ENCODE data around the gene SHANK1.
A peak's percentile ranks its signal among the peaks of the same experiment; 100 is the strongest.

Gene SHANK1

DNA sequence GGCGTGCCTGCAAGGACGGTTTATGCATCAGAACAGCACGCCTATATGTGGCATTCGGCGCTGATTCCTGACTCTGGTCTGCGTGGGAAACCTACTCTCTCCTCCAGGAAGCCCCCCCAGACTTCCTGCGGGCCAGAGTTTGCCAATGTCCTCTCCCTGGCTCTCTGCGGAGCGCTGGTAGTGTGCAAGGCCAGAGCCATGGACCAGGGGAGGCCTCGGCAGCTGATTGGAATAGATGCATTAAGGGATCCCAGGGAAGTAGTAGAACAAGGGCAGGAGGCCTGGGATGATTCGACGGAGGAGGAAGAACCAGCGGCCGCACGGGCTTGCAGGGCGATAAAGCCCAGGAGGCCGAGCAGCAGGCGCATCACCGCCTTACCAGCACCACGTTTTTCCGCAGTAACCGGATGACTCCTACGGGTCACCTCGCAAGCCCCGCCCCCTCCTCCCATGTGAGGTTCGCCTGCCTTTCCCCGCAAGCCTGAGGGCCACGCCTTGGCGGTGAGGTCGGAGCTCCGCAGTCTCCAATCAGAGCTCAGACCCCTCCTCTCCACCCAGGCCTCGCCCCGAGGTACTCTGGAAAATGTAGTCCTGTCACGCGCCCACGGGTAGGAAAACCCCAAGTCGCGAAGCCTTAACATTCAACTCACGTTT, 8.6 kb upstream of the SHANK1 start:
- DNase-seq (ENCODE audit: low read depth in 3 of 3), result peak; percentile 44 to 88 (median 75)

DNA sequence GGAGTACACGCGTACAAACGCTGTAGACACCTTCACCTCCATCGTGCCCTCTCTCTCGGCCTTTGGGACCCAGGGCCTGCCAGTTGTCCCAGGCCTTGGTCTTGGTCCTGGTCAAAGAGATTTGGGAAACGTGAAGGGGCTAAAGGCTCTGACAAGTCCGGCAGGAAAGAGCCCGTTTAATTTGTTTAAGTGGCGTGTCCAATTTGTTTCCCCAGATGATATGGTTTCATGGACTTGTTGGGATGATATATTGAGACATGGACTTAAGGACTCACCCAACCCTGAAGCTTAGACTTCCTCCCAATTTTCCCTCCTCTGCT, 6.3 kb upstream of the SHANK1 start:
- no peak for DNase-seq (ENCODE audit: low read depth in 3 of 3)

DNA sequence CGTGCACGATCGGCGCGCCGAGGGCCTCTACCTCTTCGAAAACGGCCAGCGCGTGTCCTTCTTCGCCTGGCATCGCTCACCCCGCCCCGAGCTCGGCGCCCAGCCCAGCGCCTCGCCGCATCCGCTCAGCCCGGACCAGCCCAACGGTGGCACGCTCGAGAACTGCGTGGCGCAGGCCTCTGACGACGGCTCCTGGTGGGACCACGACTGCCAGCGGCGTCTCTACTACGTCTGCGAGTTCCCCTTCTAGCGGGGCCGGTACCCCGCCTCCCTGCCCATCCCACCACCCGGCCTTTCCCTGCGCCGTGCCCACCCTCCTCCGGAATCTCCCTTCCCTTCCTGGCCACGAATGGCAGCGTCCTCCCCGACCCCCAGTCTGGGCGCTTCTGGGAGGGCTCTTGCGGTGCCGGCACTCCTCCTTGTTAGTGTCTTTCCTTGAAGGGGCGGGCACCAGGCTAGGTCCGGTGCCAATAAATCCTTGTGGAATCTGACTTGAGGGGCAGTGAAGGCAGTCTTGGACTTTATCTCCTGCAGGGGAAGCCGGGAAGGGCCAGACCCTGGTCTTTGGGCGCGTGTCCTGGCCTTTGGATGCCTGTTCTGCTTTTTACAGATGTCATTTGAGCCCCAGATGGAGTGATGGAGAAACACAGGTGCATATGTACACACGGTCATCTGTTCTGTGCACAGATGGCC, 5.8 kb upstream of the SHANK1 start:
- no peak for DNase-seq (ENCODE audit: low read depth in 3 of 3)

DNA sequence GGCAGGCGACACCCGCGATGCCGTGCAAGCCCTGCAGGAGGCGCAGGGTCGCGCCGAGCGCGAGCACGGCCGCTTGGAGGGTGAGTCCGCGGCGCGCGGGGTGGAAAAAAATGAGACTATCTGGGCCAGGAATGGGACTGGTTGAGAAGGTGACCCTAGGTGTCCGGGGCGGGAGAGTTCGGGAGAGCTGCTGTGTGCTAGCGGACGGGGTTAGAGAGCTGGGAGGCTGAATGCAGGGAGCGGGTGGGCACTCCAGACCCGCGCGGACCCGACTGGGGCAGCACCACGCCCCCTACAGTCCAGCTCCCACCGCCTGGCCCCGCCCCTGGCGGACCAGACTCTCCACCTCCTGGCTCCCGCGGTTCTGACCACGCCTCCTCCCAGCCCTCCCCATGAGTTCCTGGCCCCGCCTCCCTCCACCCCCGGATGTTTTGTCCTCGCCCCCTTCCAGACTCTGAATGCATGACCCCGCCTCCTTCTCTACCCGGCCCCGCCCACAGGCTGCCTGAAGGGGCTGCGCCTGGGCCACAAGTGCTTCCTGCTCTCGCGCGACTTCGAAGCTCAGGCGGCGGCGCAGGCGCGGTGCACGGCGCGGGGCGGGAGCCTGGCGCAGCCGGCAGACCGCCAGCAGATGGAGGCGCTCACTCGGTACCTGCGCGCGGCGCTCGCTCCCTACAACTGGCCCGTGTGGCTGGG, 5.1 kb upstream of the SHANK1 start:
- peak; percentile 88 to 97 (median 97) for DNase-seq (ENCODE audit: low read depth in 3 of 3)

DNA sequence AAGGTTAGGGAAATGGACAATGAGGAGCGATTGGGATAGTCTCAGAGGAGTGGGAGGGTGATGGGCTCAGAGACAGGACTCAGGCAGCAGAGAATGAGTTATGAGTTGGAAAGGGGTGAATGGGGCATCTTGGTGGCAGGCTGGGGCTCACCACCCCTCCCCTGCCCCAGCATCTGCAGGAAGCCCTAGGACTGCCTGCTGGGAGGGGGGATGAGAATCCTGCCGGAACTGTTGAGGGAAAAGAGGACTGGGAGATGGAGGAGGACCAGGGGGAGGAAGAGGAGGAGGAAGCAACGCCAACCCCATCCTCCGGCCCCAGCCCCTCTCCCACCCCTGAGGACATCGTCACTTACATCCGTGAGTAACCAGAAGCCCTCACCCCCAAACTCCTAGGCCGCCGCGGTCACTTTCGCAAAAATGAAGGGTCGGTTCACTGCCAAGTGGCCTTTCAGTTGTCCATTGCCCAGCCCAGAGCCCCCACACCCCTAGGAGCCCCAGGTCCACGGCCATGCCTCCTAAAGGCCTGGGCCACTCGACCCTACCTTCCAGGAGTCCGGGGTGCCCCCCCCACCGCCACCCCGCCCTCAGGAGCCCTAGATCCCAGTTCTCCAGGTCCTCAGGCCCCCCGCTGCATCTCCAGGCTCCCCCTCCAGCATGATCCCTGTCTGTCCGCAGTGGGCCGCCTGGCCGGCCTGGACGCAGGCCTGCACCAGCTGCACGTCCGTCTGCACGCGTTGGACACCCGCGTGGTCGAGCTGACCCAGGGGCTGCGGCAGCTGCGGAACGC, 4.3 kb upstream of the SHANK1 start:
- no peak for DNase-seq (ENCODE audit: low read depth in 3 of 3)

DNA sequence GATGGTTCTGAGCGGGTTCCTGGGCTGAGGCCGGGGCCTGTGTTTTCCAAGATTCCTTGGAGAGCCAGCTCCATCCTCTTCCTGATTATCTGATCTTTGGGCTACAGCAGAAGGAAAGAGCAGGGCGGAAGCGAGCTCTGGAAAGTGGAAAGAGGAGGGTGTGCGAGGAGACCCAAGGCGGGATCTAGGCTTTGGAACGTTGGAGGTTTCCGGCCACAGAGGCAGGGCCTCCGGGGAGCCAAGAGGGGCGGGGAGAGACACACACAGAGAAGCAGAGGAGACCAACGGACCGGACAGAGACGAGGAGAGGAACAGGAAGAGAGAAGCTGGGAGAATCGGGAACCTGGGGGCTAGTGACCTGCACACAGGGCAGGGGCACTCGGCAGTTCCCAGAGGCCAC, 3.5 kb upstream of the SHANK1 start, which contains the start of gene CLEC11A:
CLEC11A (plus strand) TSS at position 296 of the 400 bp plus-strand sequence. CDS start 162 bp downstream, outside the sequence.
- no peak for DNase-seq (ENCODE audit: low read depth in 3 of 3)

DNA sequence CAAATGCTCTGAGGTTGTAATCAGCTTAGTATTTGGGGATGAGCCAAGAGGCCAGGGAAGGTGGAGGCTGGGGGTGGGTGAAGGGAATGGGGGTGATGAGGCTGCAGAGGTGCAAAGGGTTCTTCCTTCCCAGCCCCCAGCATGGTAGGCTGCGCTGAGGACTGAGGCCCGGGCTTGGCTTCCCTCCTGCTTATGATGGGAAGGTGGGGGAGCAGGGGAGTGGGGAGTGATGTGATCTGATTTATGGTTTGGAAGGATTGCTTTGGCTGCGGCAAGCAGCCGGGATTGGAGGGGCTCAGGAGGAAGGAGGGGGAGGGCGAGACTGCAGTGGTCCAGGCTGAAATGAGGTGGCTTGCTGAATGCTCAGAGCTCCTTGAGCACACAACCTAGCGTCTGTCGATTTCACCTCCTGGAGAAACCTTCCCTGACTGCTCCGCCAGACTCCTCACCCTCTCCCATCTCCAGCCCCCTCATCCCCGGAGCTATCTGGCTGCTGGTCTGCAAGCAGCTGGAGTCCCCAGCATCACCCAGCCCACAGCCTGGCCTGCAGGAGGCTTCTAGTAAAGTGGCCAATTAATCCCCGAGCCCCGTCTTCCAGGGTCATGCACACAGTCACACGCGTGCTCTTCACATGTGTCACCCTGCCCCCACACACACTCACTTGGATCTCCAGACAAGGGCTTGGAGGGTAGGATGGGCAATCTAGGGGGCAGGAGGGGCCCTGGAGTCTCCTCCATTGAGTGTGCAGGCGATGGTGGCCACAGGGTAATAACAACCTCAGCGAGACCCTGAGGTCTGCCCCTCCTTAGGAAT, 2.8 kb upstream of the SHANK1 start:
- DNase-seq (ENCODE audit: low read depth in 3 of 3), result no peak

DNA sequence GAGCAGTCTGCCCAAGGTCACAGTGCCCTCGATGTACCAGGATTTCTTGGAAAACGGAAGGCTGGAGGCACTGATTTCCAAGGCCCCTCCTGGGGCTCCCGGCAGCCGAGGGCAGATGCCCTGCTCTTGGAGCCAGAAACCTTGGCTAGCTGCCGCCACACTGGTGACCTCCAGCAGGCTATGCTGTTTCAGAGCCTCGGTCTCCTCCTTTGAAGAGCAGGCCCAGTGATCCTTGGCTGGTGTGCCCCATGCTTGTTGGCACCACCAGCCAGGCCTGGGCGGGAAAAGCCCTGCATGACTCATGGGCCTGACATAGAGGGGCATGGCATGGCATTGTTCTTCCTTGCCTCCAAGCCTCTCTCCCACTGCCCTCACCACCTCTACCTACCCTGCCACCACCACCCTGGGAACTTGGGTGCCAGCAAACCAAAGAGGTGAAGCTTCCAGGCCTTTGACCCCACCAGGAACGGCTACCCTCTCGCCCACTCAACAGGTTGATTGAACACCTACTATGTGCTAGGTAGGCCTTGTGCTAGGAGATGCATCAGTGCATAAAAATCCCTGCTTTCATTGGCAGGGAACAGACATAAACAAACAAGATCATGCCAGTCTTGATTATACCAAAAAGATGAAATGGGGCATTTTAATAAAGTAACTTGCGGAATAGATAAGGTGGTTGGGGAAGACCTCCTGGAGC, 2.0 kb upstream of the SHANK1 start:
- DNase-seq (ENCODE audit: low read depth in 3 of 3), result no peak

DNA sequence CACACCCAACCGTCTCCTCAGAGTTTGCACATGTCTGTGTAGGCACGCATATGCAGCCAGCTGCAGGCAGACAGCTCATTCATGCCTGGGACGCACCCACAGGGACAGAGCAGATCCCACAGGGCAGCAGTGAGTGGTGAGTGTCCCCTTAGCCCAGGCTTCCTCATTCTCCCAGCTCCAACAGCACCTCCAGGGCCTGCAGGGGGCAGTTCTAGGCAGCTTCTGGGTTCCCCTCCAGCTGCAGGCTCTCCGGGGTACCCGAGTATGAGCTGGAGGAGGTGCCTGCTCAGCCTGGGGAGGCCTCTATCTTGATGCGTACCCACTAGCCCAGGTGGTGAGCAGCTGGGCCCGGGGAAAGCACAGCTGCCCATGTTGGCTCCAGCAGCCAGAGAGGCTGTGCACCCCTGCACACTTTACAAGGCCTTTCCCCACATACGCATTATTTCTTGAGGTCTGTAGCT, 1.3 kb upstream of the SHANK1 start:
- DNase-seq (ENCODE audit: low read depth in 3 of 3), result no peak

DNA sequence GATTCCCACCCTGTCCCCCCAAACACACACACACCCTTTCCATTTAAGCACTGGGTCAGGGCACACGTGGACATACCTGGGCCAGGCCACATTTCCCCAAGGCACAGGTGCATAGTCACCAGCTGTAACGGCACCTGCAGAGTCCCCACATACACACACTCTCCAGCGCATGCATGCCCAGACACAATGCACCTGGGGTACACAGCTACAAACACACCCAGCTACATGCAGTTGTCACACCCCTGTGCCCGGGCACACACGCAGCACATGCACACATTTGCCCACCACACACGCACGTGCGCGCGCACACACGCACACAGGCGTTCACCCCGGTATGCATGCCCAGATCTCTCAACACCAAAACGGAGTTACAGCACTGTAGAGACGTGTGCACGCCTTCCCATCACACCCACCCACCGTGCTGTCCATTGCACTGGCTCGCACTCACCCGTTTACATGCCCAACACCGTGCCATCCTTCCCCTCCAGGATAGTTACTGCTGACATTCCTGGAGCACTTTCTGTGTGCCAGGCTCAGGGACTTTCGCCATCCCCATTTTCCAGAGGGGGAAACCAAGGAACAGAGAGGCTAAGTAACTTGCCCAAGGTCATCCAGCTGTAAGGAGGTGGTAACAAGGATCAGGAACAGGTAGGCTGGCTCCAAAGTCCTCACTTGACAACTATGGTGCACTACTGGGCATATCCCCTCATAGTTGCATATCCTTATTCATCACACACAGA, 749 bp upstream of the SHANK1 start:
- no peak for DNase-seq (ENCODE audit: low read depth in 3 of 3)

DNA sequence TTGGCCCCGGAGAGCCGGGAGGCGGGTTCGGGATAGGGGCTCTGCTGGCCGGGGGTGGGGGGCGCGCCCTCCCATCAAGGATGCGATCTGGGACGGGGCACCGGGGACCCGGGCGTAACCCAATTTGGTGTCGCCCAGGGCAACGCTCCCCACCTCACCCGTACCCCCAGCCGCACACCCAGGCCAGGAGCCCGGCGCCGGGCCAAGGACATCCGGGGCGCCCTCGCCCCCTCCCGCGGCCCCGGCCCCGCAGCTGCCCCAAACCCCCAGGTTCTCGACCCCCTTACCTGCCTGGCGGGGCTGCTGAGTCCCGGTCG, 525 bp downstream of the SHANK1 start:
- no peak for DNase-seq (ENCODE audit: low read depth in 3 of 3)

DNA sequence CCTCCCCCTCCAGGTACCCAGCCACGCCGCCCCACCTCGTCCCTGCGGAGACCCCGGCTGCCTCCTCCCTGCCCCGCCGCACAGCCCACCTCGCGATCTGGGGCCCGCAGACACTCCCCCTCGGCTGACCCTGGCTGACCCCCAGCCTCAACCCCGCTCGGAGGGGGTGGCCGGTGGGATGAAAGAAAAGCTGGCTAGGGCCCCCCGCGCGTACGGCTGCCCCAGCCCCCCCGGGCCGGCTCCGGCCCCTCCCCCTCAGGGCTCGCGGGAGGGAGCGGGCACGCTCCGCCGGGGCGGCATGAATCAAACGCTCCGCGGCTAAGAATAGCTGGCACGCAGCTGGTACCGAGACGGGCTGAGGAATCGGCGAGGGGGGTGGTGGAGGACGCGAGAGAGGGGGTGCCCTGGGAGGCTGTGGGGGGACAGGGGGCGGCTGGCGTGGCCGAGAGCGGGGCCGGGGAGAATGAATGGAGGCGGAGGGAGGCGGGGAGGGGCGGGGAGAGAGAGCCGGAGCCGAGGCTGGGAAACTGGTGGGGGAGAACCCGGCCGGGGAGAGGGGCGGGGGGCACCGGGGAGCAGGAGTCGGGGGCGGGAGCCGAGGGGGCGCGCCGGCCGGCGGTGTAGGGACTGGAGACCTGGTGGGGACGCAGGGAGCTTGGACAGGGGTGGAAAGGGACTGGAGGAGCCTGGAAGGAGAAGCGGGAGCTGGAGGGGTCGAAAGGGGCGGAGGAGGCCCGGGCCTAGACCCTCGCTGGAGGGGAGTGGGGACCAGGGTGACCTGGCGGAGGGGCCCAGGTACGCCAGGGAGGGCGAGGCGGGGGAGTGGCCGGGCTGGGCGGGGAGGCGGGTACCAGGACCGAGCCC, 1.1 kb downstream of the SHANK1 start:
- no peak for DNase-seq (ENCODE audit: low read depth in 3 of 3)

DNA sequence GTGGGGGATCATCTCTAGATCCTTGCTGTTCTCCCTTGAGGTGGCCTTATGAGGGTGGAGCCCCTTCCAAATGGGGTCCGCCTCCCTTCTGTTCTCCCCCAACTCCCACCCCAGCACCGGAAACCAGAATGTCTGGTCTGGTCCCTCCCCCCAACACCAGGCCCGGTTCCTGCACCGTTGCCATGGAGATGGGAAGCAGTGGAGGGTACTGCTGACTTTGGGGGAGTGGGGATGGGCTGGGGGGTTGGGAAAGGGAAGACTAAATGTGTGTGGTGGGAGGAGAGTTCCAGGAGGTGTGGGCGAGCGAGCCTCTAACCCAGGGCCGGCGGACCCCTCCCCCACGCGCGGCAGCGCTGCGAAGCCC, 1.7 kb downstream of the SHANK1 start:
- no peak for DNase-seq (ENCODE audit: low read depth in 3 of 3)

DNA sequence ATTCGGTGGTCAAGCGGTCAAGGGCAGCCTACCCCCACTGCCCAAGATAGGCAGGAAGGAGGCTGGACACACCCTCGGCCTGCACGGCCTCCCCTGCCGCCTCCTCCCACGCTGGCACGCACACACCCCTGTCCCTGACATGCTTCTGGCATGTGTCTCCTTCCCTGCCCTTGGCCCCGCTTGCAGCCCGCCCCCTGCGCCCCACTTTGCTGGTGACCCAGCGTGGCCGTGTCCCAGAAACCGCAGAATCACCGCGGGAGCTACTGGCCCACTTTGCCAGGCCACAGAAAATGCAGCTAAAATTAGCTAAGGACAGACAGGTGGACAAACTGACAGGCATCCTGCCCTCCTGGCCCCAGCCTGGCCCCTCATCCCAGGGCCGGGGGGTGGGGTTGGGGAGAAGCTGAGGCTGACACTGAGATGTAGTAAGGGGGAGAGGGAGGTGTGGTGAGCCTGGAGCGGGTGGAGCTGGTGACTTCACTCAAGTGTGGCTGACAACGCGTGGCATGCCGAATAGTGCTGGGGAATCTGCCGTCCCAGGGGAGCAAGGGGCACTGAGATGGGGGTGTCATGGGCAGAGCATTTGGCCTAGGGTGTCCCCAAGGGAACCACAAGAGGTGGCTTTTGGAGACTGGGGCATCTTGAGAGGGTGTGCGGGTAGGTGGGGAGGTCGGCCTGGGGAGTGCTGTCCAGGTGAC, 2.4 kb downstream of the SHANK1 start:
- DNase-seq (ENCODE audit: low read depth in 3 of 3), result no peak

DNA sequence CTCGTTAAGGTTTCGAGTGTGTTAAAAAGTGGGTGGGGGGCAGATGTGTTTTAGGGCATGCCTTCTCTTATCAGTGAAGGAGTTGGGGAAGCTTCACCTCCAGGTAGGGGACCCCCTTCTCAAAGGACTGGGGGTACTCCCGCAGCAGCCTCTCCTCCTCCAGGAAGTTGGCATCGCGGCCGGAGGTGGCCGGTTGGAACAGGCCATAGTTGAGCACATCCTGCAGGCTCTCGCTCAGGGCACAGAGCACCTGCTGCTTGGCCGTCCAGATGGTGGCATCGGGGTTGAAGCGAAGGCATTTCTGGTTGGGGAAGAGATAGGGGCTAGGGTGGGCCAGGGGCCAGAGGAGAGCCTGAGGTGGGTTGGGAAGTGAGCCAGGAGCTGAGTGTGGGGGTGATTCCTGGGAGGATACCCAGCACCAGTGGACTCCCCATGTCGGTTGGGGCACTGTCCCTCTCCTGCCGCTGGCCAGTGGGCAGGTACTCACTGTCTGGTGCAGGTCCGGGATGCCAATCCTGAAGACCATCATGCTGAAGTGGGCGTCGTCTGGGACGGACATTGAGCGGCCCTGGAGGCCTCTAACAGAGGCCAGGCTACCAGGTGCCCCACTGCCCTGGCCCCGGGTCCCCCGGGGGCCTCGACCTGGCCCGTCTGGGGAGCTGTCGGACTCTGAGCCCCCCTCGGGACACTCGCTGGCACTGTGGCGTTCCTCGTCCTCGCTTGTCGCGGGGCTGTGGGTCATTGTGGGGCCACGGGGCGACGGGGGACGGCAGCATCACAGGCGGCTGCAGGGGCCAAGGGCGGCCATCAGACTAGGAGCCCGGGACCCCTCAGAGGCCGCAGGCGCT, 3.2 kb downstream of the SHANK1 start:
- no peak for DNase-seq (ENCODE audit: low read depth in 3 of 3)

DNA sequence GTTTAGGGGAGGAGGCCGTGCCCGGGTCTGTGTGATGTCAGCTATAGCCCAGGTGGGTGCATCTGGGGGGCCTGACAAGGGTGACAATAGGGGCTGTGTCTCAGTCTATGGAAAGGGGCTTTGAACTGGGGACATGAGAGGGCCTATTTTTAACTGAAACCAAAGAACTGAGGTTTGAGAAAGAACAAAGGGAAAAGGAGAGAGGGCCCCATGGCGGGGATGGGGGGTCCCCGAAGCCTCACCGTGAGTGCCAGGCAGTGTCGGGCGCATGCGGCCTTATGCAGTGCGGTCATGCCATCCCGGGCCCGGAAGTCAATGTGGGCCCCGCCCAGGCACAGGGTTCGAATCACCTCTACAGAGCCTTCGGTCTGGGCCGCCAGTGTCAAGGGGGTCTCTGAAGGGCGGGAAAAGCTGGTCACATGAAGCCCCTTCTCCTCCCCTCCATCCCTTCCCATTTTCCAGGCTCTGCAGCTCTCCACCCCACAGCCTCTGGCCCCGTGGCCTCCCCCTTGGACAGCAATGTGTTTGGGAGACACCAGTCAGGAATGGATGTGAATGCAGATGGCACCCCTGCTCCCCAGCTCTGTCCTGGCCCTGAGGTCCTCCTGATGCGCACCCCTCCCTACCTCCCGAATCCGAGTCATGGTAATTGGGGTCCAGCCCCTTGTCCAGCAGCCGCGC, 5.9 kb downstream of the SHANK1 start:
- no peak for DNase-seq (ENCODE audit: low read depth in 3 of 3)

DNA sequence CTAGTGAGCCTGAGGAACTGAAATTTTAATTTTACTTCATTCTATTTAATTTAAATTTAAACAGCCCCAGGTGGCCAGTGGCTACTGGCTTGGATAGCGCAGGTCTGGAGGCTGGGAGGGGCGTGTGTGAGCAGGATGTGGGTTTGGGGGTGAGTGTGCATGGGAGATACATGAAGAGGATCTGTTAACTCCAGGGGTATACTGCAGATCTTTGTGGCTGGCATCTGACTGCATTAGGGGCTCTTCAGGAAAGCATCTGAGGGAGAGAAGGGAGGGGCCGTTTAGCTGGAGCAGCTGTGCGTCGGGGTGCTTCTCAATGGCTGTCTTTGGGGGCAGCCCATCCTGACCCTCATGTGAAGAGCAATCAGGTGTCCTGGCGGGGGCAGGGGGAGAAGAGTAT, 6.8 kb downstream of the SHANK1 start:
- no peak for DNase-seq (ENCODE audit: low read depth in 3 of 3)
